GM21786 (cell line): ENCODE results near the gene SH3PXD2B.

Experiments used
- ATAC-seq: cut with Tn5 transposase; IDR thresholded peaks from one replicate; pipeline ENCODE4 v1.9.1; 2021; ENCODE audit not compliant: unreplicated experiment

Gene SH3PXD2B

DNA sequence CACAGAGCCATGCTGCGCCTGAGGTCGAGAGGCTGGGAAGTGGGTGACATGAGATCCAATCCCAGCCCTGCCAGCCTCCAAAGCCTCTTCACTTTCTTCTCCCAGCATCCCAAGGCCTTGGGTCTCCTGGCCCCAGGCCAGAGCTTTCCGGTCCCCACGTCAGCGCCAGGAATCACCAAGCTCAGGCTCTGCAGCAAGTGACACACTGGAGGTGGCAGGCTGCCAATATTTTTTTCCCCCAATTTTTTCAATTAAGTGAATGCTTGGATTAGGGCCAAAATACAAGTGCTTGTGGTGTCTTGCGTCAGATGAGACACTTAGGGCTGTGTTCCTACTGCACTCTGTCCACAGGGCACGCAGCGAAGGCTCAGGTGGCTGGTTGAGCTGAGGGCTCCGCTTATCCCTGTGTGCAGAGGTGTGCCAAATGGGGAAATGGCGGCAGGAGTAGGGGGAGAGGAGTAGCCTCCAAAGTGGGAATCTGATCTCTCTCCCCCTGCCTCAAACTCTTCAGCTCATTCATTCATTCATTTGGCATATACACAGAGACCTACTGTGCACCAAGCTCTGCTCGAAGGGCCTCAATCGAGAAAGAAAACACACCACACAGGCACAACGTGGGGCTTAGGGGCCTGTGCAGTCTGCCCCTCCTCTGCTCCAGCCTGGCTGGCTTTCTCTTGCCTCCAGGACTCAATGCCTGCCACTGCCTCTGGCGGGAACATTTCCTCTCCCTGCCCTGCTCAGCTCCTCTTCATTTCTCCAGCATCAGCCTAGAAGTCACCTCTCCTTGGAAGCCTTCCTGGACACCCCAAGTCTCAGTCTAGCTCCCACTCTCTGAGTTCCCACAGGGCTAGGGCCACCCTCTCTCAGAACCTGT is 16.6 kb downstream of the SH3PXD2B start:
- no peak for ATAC-seq

DNA sequence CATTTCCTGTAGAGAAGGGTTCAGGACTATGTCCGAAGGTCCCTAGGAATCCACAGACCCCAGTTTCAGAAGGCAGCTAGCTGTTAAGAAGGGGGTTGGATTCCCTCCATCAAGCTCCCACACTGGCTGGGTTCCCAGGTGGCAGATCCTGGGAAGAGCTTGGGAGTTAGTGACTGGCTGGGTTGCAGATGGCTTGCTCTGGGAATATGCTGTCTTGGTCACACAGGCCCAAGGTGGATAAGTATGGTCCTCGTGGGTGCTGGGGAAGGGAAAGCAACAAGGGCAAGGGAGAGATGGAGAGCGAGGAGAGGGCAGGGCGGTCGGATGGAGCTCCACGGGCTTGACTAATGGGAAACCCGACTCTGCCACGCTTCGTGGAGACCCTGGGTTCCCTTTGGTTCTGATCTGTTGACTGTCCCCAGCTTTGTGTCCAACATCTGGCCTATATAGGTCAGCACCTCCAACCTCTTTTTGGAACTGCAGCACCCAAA is 17.4 kb downstream of the SH3PXD2B start:
- ATAC-seq: no peak

DNA sequence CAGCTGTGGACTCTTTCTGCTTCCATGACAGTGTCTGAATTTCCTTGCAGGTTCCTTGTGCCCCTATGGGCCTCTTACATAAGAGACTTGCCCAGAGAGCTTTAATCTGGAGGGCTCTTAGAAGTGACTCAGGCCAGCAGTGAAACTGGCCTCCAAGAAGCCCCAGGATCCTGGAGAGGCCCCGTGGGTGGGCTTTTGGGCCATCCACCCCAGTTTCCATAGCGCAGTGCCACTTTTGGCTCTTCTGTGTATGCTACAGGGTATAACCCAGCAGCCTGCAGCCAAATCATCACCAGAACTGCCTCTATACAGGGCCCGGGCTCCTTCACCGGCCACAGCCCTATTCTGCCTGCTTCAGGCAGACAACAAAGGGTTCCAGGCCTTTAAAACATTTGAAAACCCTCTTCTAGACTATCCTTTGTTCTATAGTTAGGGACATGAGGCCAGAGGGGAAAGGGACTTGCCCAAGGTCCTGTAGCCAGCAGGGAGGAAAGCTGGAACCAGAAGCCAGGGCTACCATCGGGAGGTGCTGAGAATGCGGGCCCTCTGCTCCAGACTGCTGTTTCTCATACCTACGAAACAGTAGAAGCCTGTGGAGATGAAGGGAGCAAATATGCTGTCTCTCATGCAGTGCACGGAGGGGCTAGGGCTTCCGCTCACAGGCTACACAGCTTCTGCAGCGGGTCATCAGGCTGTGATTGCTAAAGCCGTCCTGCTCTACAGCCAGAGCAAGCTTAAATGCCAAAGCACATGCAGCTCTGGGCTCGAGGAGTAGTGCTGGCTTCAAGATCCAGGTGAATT is 18.0 kb downstream of the SH3PXD2B start:
- ATAC-seq: no peak

DNA sequence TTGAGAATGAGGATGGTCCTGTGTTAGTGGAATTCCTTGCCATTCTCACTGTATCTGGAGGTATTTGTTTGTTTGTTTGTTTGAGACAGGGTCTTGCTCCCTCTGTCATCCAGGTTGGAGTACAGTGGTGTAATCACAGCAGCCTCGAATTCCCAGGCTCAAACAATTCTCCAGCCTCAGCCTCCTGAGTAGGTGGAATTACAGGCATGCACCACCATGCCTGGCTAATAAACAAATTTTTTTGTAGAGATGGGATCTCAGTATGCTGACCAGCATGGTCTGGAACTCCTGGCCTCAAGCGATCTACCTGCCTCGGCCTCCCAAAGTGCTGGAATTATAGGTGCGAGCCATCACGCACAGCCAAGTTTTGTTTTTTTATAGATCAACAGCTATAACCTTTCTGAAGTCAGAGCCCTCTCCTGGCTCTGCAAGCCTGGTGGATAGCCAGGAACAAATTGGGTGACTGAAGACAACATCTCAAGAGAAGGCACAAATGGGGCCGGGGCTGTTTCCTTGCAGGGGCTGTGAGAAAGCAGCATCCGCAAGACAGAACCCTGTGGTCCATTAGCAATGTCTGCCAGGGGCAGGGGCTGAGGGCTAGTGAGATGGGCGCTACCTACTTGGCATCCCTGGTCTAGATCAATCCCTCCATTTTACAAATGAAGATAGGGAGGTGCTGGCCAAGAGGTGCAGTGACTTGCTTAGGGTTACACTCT is 18.8 kb downstream of the SH3PXD2B start:
- no peak for ATAC-seq

DNA sequence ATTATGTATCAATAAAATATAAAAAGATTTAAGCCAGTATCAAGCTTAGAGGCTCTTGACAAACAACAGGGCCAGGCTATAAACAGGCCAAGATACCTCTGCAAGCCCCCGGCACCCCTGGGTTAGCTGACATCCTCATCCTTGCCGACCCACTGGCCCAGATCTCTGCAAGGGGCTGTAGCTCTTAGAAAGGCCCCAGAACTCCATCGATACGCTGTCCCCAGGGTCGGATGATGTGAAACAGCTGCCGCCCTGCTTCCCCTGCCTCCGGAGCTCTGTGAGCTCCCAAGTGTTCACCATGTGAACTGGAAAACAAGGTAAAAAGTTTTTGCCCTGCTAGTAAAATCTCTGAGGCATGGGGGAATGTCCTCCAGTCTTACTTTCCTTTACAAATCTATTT is 20.1 kb downstream of the SH3PXD2B start:
- no peak for ATAC-seq

DNA sequence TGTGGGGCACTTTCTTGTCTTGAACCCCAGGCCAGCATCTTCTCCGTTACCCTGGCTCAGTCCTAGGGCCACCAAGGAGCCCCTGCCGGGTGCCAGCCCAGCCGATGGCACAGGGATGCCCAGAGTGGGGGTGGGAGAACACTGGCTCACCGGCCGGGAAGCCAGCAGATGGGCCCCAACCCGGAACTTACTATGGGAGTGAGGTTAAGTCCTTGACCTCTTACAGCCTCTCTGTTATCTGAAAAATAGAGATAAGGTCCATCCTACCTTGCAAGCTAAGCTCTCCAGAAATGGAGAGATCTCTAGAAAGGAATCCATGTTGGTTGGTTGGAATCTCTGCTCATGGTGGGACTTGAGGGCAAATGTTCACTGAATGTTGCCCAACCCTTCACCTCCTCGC is 20.8 kb downstream of the SH3PXD2B start:
- ATAC-seq: no peak

DNA sequence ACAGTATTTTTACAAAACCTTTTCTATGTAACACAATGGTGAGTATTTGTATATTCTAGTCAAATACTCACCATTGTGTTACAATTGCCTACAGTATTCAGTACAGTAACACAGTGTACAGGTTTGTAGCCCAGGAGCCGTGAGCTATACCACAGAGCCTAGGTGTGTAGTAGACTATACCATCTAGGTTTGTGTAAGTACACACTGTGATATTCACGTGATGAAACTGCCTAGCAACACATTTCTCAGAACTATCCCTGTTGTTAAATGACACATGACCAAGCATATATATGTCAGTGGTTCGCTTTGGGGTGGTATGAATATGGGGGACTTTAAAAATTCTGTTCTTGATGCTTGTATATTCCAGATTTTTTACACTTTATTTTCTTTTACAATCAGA is 21.3 kb downstream of the SH3PXD2B start:
- ATAC-seq: no peak

DNA sequence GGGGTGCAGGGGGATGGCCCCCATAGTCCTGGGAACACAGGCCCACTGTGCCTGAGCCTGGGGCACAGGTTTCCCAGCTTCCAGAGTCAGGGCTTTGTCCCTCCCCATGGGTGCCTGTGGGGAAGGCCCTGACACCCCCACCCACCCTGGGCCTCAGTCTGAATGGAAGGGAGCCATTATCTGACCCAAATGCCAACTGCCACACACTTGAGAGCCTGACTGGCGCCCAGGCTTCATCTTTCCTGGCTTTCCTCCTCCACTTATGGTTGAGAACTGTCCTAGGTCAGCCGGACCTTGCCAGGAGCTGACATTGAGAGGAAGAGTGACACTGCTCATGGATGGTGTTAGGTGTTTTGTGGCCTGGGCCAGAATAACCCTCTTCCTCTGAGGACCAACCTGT is 24.0 kb downstream of the SH3PXD2B start:
- no peak for ATAC-seq

DNA sequence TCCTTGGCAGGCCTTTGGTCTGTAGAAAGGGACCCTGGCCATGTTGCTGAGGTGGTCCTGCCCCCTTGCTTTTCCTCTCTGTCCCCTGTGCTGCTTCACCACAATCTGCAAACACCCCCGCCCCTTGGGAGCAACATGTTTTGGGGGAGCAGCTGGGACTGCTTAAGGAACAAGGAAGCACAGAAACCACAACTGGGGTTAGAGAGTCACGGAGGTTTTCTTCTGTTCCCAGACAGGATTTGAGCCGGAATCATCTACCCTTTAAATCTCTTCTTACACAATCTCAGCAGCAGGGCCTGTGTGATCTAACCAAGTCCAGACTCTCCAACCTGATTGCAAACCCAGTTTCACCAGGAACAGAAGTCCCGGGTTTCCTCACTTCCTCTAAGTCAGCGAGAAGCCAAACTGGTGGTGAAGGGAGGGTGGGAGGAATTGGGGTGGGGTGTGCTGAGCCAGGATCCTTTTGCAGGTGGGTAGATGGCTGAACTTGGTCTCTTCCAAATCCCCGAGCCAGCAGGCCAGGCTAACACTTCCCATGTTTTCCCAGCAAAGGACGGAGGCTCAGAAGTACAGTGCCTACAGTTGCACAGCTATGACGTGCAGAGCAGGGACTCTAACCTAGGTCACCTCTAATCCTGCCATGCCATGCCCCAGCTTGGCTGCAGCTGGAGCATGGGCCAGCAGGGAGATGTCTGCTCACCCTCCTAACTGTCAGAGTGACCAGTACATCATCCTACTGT is 25.0 kb downstream of the SH3PXD2B start:
- no peak for ATAC-seq

DNA sequence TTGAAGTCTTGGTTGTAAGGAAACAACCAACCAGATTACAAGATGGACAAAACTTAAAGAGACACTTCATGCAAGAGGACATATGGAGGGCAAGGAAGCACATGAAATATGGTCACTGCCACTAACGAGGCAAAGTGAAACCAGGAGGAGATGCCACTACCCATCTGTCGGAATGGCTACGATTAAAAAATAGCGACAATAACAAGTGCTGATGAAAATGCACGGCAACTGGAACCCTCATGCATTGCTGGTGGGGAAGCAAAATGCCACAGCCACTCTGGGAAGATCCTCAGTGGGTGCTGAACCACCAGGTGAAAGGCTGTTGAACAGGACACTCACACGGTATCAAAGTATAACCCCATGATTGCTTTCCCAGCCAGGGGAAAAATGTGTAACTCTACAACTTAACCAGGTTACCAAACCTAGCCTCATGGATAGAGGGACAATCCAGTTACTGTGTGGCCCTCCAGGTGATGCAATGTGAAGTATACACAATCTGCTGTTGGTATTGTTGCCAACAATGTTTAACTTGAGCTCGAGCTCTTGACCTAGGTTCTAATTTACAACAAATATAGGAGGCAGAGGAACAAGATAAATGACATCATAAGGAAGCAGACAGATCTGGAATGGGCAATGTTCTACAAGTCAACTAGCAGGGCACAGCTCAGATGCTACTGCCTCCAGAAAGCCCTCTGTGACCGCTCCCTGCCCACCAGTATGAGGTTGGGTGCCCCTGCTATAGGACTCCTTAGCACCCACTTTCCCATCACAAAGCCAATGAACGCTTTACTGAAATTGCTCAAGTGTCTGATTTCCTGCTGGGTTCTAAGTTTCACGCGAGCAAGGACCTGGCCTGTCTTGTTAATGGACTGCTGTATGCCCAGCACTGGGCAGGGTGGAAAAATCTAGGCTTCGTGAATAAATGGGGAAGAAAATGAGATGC is 25.8 kb downstream of the SH3PXD2B start:
- no peak for ATAC-seq

DNA sequence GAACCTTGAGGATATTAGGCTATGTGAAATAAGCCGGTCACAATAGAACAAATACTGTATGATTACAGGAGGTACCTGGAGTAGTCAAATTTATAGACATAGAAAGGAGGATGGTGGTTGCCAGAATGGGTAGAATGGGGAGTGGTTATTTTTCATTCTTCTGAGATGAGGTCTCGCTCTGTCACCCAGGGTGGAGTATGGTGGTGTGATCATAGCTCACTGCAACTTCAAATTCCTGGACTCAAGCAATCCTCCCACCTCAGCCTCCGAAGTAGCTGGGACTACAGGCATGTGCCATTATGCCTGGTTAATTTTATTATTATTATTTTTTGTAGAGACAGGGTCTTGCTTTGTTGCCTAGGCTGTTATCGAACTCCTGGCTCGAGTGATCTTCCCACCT is 27.1 kb downstream of the SH3PXD2B start:
- ATAC-seq: no peak

DNA sequence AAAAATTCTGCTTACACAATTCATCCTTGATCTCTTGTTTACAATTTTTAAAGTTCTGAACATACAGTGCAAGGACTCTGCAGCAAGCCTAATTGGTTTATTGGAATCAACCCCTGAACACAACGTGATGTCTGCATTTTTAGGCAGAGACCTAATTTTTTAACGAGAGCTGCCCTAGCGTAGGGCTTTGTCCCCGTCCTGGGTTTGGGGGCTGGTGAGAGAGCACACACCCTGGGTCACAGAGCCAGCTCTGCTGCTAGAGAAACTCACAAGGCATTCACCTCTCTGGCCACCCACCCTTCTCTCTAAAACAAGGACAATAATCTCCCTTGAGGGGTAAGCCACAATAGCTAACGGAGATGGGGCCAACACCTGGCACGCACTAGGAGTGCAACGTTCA is 28.2 kb downstream of the SH3PXD2B start:
- no peak for ATAC-seq

DNA sequence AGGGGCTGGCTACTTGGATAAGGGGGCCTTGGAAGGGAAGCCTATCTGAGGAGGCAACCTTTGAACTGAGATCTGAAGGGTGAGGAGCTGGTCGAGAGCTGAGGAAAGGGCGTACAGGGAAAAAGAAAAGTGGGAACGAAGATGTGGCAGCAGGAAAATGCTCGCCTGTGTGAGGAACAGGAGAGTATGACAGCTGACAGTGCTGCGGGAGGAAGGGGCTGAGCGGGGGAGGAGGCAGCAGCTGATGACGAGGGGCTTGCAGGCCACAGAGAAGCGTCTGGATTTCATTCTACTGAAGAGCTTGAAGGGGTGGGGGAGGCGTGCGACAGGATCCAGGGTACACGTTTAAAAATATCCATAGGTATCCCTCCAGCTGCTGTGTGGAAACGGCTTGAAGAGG is 28.9 kb downstream of the SH3PXD2B start:
- no peak for ATAC-seq

DNA sequence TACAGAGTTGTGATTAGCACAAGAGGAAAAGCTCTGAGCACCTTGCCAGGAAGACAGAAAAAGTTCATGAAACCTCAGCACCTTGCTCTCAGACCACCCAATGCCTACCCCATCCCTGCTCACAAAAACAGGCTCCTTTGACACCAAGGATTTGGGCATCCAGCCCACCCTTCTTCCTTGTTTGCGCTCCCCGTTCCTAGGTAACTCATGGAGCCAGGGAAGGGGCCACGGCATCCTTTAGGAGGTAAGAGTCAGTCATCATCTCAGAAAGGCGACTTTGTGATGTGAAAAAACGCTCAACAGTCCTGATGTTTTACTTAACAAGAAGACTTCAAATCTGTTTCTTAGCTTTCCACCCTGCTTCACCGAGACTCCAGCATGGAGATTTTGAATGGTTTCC is 29.5 kb downstream of the SH3PXD2B start:
- ATAC-seq: no peak

DNA sequence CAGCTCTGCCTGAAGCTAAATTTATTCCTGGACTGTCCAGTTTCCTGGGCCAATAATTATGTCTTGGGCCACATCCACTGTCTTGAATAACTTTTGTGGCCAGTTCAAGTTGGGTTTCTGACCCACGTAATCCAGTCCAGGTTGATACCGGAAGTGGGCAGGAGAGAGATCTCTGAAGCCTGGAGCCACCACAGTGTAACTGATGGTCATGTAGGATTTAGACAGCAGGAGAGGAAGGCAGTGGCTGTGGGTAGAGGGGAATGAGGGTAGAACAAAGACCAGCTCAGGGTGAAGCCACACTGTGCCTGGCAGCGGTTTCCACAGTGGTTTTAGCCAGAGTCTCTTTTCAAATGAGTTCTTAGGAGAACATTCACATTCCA is 30.2 kb downstream of the SH3PXD2B start:
- ATAC-seq: no peak

DNA sequence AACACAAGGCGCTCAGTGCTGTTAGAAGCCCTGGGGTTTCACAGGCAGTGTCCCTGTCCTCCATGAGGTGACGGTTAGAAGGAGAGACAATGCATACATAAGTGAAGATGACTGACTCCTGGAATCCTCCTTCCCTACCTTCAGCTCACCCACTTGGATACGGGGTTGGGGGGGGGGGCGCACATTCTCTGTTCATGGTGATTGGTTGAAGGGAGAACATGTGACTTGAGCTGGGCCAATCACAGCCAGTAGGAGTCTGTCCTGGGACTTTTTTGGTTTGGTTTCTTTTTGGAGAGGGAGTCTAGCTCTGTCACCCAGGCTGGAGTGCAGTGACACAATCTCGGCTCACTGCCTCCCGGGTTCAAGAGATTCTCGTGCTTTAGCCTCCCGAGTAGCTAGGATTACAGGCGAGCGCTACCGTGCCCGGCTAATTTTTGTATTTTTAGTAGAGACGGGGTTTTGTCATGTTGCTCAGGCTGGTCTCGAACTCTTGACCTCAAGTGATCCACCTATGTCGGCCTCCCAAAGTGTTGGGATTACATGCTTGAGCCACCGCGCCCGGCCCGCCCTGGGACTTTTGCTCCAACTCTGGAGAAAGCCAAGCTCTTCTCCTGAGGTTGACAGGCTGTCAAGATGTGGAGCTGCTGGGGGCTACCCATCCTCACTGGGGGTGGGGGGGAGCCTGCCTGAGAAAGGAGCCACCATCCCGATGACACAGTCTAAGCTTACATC is 30.8 kb downstream of the SH3PXD2B start:
- ATAC-seq: no peak

DNA sequence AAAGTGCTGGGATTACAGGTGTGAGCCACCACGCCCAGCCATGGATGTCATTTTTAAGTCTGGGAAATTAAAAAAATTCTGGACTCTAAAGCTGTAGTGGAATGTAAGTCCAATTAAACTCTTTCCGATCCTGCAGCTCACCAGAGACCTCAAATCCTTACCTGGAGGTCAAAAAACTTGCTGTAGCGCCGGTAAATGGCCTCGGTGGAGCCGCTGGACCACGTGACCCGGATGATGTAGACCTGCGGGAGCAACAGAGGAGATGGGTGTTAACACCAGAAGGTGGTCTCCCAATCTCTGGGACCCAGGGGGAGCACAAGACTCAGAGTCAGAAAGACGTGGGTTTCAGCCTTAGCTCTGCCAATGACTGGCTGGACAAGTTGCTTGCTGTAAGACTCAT is 32.1 kb downstream of the SH3PXD2B start:
- no peak for ATAC-seq

DNA sequence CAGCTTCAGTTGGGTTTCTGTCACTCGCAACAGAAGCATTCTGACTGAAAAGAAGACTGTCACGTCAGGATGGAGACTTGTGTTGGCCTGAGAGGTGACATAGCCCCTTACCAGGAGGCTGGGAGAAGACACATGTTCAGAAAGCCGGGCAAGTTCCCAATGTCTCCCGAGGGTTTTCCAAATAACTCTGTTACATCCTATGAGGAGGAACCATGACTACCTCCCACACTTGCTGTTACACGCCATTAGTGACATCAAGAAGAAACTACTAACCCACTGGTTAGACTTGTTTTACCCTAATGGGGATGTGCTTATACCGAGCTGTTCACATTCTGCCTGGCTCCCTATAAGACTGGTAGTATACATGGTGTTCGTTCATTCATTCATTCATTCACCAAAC is 33.3 kb downstream of the SH3PXD2B start:
- no peak for ATAC-seq
